Stimulated activated CD8-positive, alpha-beta memory T cell treated with anti-CD3 and anti-CD28 coated beads, Interleukin-7, amount 100 ng/mL, for 4 hours (primary cell): ENCODE data around the gene AR.

Experiments
- DNase-seq, 2 donors: peaks; one replicate each; pipeline ENCODE4 v3.0.0-alpha.2; 2020; ENCODE audit warnings: low read depth in 2 of 2

AR gene

GRCh38 chrX:67568769-67569168 is 24.9 kb downstream of the AR start:
- no peak for DNase-seq

- DNase-seq: no peak
These were observed 27.0 kb downstream of the AR start for GRCh38 chrX:67570839-67571238.

GRCh38 chrX:67574696-67575095 is 30.9 kb downstream of the AR start:
- DNase-seq: no peak

GRCh38 chrX:67582436-67582835 is 38.6 kb downstream of the AR start:
- DNase-seq: no peak

- no peak for DNase-seq
These were observed 39.4 kb downstream of the AR start for GRCh38 chrX:67583171-67583570.

GRCh38 chrX:67585401-67585800 is 41.6 kb downstream of the AR start:
- DNase-seq: no peak

- no peak for DNase-seq
These were observed 44.3 kb downstream of the AR start for GRCh38 chrX:67587946-67588624.

GRCh38 chrX:67596839-67597790 is 53.3 kb downstream of the AR start:
- DNase-seq: no peak

GRCh38 chrX:67599532-67599931 is 55.7 kb downstream of the AR start:
- no peak for DNase-seq

- no peak for DNase-seq
These were observed 58.0 kb downstream of the AR start for GRCh38 chrX:67601771-67602170.

GRCh38 chrX:67604979-67605703 is 61.3 kb downstream of the AR start:
- no peak for DNase-seq

- DNase-seq: no peak
These were observed 63.6 kb downstream of the AR start for GRCh38 chrX:67607466-67607865.

- no peak for DNase-seq
These were observed 66.5 kb downstream of the AR start for GRCh38 chrX:67610282-67610681.

GRCh38 chrX:67612231-67612630 is 68.4 kb downstream of the AR start:
- DNase-seq: no peak

- no peak for DNase-seq
These were observed 69.5 kb downstream of the AR start for GRCh38 chrX:67613366-67613765.

GRCh38 chrX:67613996-67614395 is 70.2 kb downstream of the AR start:
- DNase-seq: no peak

- DNase-seq: no peak
These were observed 70.6 kb downstream of the AR start for GRCh38 chrX:67614423-67614822.

- DNase-seq: no peak
These were observed 75.4 kb downstream of the AR start for GRCh38 chrX:67619253-67619652.

GRCh38 chrX:67622053-67622585 is 78.3 kb downstream of the AR start:
- DNase-seq: no peak

- DNase-seq: no peak
These were observed 80.5 kb downstream of the AR start for GRCh38 chrX:67624325-67624724.

GRCh38 chrX:67635424-67635823 is 91.6 kb downstream of the AR start:
- DNase-seq: no peak

GRCh38 chrX:67636532-67636931 is 92.7 kb downstream of the AR start:
- DNase-seq: no peak
